Stimulated activated CD8-positive, alpha-beta memory T cell treated with anti-CD3 and anti-CD28 coated beads, Interleukin-15, amount 100 ng/mL, for 1 hour (primary cell): ENCODE measurements around the gene HOXB8.

ENCODE experiments used
- DNase-seq: peaks from one replicate; pipeline ENCODE4 v3.0.0-alpha.2; 2020; ENCODE audit warnings: low read depth

Gene HOXB8

GRCh38 chr17:48610282-48611211, 4.5 kb downstream of the HOXB8 start, which contains the start of gene HOXB7:
TSS of gene HOXB7 (minus strand) at chr17:48611017. CDS start at chr17:48610918, 99 bp downstream.
- DNase-seq = no peak

GRCh38 chr17:48609759-48610281, 5.3 kb downstream of the HOXB8 start:
- no peak for DNase-seq

GRCh38 chr17:48609033-48609432, 6.1 kb downstream of the HOXB8 start:
- DNase-seq = no peak

- DNase-seq = no peak
Measured at GRCh38 chr17:48608494-48608834, 6.6 kb downstream of the HOXB8 start.

GRCh38 chr17:48606892-48607614, 8.0 kb downstream of the HOXB8 start:
- DNase-seq = no peak

- DNase-seq = no peak
Measured at GRCh38 chr17:48605991-48606891, 8.9 kb downstream of the HOXB8 start.

- no peak for DNase-seq
Measured at GRCh38 chr17:48605409-48605919, 9.6 kb downstream of the HOXB8 start.

- DNase-seq = no peak
Measured at GRCh38 chr17:48604770-48605329, 10.2 kb downstream of the HOXB8 start, which contains the start of gene HOXB6. TSS of gene HOXB6 (minus strand) at chr17:48604986. CDS start at chr17:48598150, 6,836 bp downstream.

- no peak for DNase-seq
Measured at GRCh38 chr17:48603959-48604769, 10.9 kb downstream of the HOXB8 start.

GRCh38 chr17:48601539-48602425, 13.3 kb downstream of the HOXB8 start:
- DNase-seq = no peak

- DNase-seq = no peak
Measured at GRCh38 chr17:48601207-48601538, 13.9 kb downstream of the HOXB8 start.

GRCh38 chr17:48600244-48601098, 14.6 kb downstream of the HOXB8 start:
- DNase-seq = no peak

- DNase-seq = no peak
Measured at GRCh38 chr17:48599354-48599753, 15.7 kb downstream of the HOXB8 start.

GRCh38 chr17:48598736-48599135, 16.4 kb downstream of the HOXB8 start:
- DNase-seq = no peak

- no peak for DNase-seq
Measured at GRCh38 chr17:48597778-48598631, 17.1 kb downstream of the HOXB8 start.

- DNase-seq = no peak
Measured at GRCh38 chr17:48597528-48597777, 17.6 kb downstream of the HOXB8 start.

GRCh38 chr17:48596735-48597527, 18.2 kb downstream of the HOXB8 start:
- DNase-seq = no peak
